ENCODE measurements around the gene OR52J3.

OR52J3 gene

GRCh38 chr11:5059391-5059790 lies 13.1 kb downstream of the OR52J3 start, which contains the start of gene OR52E2:
Gene OR52E2 (minus strand): TSS chr11:5059627. CDS start chr11:5059627, 0 bp downstream.
- no peak within 1 kb of the TSS for H3K4me3 ChIP-seq (ENCODE audit: low read depth, low read length)
- DNase-seq (ENCODE audit: low read depth), result no peak
- no peak for TF ChIP-seq CTCF (IDR thresholded peaks at IDR 0.05; ENCODE audit: low read depth, low read length, missing control alignments)

GRCh38 chr11:5065027-5065426 lies 18.7 kb downstream of the OR52J3 start:
- no peak for DNase-seq (ENCODE audit: low read depth)
- no peak for TF ChIP-seq CTCF (IDR thresholded peaks at IDR 0.05; ENCODE audit: low read depth, low read length, missing control alignments)
- H3K4me3 ChIP-seq (ENCODE audit: low read depth, low read length), result no peak overlapping the region

- TF ChIP-seq CTCF (IDR thresholded peaks at IDR 0.05; ENCODE audit: low read depth, low read length, missing control alignments), result no peak
- no peak within 1 kb of the TSS for H3K4me3 ChIP-seq (ENCODE audit: low read depth, low read length)
- no peak for DNase-seq (ENCODE audit: low read depth)
Measured at GRCh38 chr11:5069272-5069671, 22.9 kb downstream of the OR52J3 start, which contains the start of gene OR52E1. Gene OR52E1 (plus strand): TSS chr11:5069572.

GRCh38 chr11:5071799-5072198 lies 25.5 kb downstream of the OR52J3 start:
- DNase-seq (ENCODE audit: low read depth), result no peak
- H3K4me3 ChIP-seq (ENCODE audit: low read depth, low read length), result no peak overlapping the region
- TF ChIP-seq CTCF (IDR thresholded peaks at IDR 0.05; ENCODE audit: low read depth, low read length, missing control alignments), result no peak

- no peak for DNase-seq (ENCODE audit: low read depth)
- TF ChIP-seq CTCF (IDR thresholded peaks at IDR 0.05; ENCODE audit: low read depth, low read length, missing control alignments), result no peak
- no peak overlapping the region for H3K4me3 ChIP-seq (ENCODE audit: low read depth, low read length)
Measured at GRCh38 chr11:5081405-5081804, 35.1 kb downstream of the OR52J3 start.

- TF ChIP-seq CTCF (IDR thresholded peaks at IDR 0.05; ENCODE audit: low read depth, low read length, missing control alignments), result no peak
- DNase-seq (ENCODE audit: low read depth), result no peak
Measured at GRCh38 chr11:5083602-5084001, 37.3 kb downstream of the OR52J3 start.

GRCh38 chr11:5088556-5088955 lies 42.2 kb downstream of the OR52J3 start:
- DNase-seq (ENCODE audit: low read depth), result no peak
- no peak for TF ChIP-seq CTCF (IDR thresholded peaks at IDR 0.05; ENCODE audit: low read depth, low read length, missing control alignments)
- H3K4me3 ChIP-seq (ENCODE audit: low read depth, low read length), result no peak overlapping the region

More at GRCh38 chr11:5083602-5084001, 37.3 kb downstream of the OR52J3 start:
- H3K4me3 ChIP-seq (ENCODE audit: low read depth, low read length), result no peak overlapping the region
